ENCODE data around the gene FAM180A. TPM values are rescaled to one million over a fixed set of nuclear protein-coding genes. Genes with fewer than 3 reads are reported as not detected.

Gene FAM180A
- polyA plus RNA-seq, 3 donors from 2014 or later, result not detected

- DNase-seq, result no peak
- H3K36me3 Mint-ChIP-seq, result peaks cover 5 to 15% (median 10%) of the 10 kb centered on the region in 3 donors
- H3K4me3 Mint-ChIP-seq, result no peak overlapping the region
- no peaks in the 10 kb centered on the region for H3K27me3 Mint-ChIP-seq (ENCODE audit: low read depth in 3 of 3)
- H3K27ac Mint-ChIP-seq, result peak overlapping the region in 2 of 6 donors; percentile 1 to 63
- no peaks in the 10 kb centered on the region for H3K9me3 Mint-ChIP-seq
- H3K4me1 Mint-ChIP-seq, result no peaks in the 10 kb centered on the region
Measured at GRCh38 chr7:135687466-135687865, 61.1 kb downstream of the FAM180A start.

- H3K27me3 Mint-ChIP-seq (ENCODE audit: low read depth in 3 of 3), result peaks cover 0 to 2% (median 0%) of the 10 kb centered on the region in 3 donors
- H3K27ac Mint-ChIP-seq, result no peak overlapping the region
- no peaks in the 10 kb centered on the region for H3K9me3 Mint-ChIP-seq
- no peak overlapping the region for H3K4me3 Mint-ChIP-seq
- DNase-seq, result no peak
- peaks cover 5 to 10% (median 8%) of the 10 kb centered on the region in 3 donors for H3K36me3 Mint-ChIP-seq
- H3K4me1 Mint-ChIP-seq, result peaks cover 0 to 3% of the 10 kb centered on the region in 2 donors
Measured at GRCh38 chr7:135685306-135686084, 63.1 kb downstream of the FAM180A start.

DNA sequence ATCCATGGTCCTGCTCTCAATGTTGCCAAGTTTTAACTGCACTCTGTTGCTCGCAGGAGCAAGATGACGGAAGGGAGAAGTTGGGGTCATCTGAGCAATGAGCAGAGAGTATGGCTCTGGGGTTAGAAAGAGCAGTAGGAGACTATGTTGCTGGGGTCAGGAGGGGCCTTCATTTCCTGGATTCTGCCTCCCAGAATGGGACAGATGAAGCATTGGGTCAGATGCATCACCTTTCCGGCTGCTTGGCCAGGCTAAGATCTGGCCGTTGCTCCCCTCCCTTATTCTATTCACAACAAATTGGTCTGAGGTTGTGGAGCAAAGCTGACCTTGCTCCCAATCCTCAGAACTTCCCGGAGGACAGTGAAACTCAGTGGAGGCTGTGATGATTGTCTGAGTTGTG is 63.9 kb downstream of the FAM180A start:
- H3K27ac Mint-ChIP-seq, result no peak overlapping the region
- no peak overlapping the region for H3K4me3 Mint-ChIP-seq

DNA sequence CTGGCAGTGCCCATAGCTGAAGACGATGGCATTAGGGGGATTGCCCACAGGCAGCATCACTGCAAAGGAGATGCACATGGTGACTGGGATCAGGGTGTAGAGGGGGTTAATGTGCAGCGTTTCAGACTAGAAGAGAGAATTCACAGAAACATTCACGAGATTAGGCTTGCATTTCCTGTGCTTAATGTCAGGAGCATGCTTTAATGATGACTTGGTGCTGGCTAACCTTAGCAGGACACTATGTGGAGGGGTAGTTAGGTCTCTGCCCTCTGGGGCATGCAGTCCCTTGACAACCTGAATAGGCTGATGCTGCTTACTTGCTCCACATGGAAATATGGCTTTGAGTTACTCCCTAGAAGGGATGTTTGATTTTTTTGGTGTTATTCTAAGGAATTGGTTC is 64.5 kb downstream of the FAM180A start:
- peaks cover 5 to 10% (median 5%) of the 10 kb centered on the region in 3 donors for H3K36me3 Mint-ChIP-seq
- peaks cover 0 to 4% (median 0%) of the 10 kb centered on the region in 3 donors for H3K27me3 Mint-ChIP-seq (ENCODE audit: low read depth in 3 of 3)
- no peak overlapping the region for H3K4me3 Mint-ChIP-seq
- no peaks in the 10 kb centered on the region for H3K9me3 Mint-ChIP-seq
- peaks cover 2 to 6% of the 10 kb centered on the region in 2 donors for H3K4me1 Mint-ChIP-seq
- no peak for DNase-seq
- H3K27ac Mint-ChIP-seq, result peak overlapping the region in 1 of 6 donors; percentile 25

More for the DNA sequence above, 63.9 kb downstream of the FAM180A start:
- Mint-ChIP-seq H3K4me1 (peaks cover 2 to 6% of the 10 kb centered on the region in 2 donors), H3K27me3 (ENCODE audit: low read depth in 3 of 3) (peaks cover 0 to 4% (median 0%) of the 10 kb centered on the region in 3 donors), H3K9me3 (no peaks in the 10 kb centered on the region), H3K36me3 (peaks cover 5 to 10% (median 10%) of the 10 kb centered on the region in 3 donors)
- no peak for DNase-seq

DNA sequence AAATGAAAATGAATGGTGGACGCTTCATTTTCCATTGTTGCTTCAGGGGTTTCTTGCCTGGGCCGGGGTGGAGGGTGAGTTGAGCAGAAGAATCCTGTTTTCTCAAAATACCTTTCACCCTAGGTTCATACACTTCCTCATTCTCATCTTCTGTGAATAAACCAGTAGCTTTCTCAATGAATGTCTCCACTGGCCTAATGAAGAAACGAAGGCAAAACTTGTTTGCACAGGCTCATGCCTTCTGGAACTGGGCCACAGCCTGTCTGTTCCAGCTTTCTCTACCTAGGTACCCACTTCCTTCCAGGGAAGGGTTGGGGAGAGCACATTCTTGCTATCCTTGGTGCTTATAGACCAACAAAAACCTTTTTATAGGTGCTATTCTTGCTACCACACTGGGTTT is 65.0 kb downstream of the FAM180A start:
- Mint-ChIP-seq H3K36me3 (peaks cover 4 to 15% (median 5%) of the 10 kb centered on the region in 3 donors), H3K4me3 (no peak overlapping the region), H3K27ac (peak overlapping the region in 1 of 6 donors; percentile 25), H3K9me3 (no peaks in the 10 kb centered on the region), H3K4me1 (peaks cover 2 to 6% of the 10 kb centered on the region in 2 donors), H3K27me3 (ENCODE audit: low read depth in 3 of 3) (peaks cover 0 to 4% (median 0%) of the 10 kb centered on the region in 3 donors)
- DNase-seq, result no peak

- peaks cover 1 to 23% (median 7%) of the 10 kb centered on the region in 3 donors for H3K36me3 Mint-ChIP-seq
- no peak overlapping the region for H3K27ac Mint-ChIP-seq
- no peaks in the 10 kb centered on the region for H3K9me3 Mint-ChIP-seq
- DNase-seq, result no peak
- H3K4me1 Mint-ChIP-seq, result peaks cover 2 to 6% of the 10 kb centered on the region in 2 donors
- H3K27me3 Mint-ChIP-seq (ENCODE audit: low read depth in 3 of 3), result peaks cover 0 to 4% (median 0%) of the 10 kb centered on the region in 3 donors
- H3K4me3 Mint-ChIP-seq, result no peak overlapping the region
Measured at GRCh38 chr7:135682191-135682590, 66.4 kb downstream of the FAM180A start.

DNA sequence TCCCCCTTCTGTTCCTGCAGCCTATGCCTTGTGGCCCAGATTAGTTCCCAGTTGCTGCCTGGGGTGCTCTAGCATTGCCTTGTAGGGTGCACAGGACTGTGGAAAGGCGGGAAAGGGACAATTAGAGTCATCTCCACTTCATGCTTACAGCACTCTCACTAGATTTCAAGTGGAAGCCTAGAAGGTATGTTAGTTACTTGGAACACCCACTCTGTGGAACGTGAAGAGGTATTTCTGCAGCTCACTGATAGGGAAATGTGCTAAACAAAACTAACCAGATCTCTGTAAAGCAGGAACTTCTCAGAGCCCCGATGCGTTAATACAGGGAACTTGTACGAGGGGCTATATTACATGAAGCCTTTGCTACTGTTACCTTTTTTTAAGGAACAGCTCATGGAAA is 66.9 kb downstream of the FAM180A start:
- Mint-ChIP-seq H3K27ac (no peak overlapping the region), H3K9me3 (no peaks in the 10 kb centered on the region), H3K36me3 (peaks cover 0 to 22% (median 10%) of the 10 kb centered on the region in 3 donors), H3K27me3 (ENCODE audit: low read depth in 3 of 3) (peaks cover 0 to 4% (median 0%) of the 10 kb centered on the region in 3 donors), H3K4me3 (no peak overlapping the region), H3K4me1 (peaks cover 2 to 6% of the 10 kb centered on the region in 2 donors)
- no peak for DNase-seq

Other genes with a start within 250 kb of the FAM180A start
- gene CNOT4, start 238.7 kb downstream of the FAM180A start, polyA plus RNA-seq, result 10 to 100 TPM in 2 of 3 donors, 1 to 10 TPM in 1; 8.9 to 17.1 (median 10.8) TPM
- gene NUP205, start 190.9 kb downstream of the FAM180A start, polyA plus RNA-seq, result 10 to 100 TPM in 2 of 3 donors, 1 to 10 TPM in 1; 7.3 to 29.7 (median 15.5) TPM
- 10 to 100 TPM; 67.5 to 92.1 (median 74.8) TPM for gene STMP1, start 86.3 kb downstream of the FAM180A start, polyA plus RNA-seq
- not detected for gene SLC13A4, start 20.6 kb downstream of the FAM180A start, polyA plus RNA-seq
- 100 to 1,000 TPM; 153 to 200 (median 197) TPM for gene MTPN, start 228.5 kb upstream of the FAM180A start, polyA plus RNA-seq